ENCODE data around the gene DEFB129. TPM values are rescaled to one million over a fixed set of nuclear protein-coding genes. Genes with fewer than 3 reads are reported as not detected.

Gene DEFB129
- total RNA-seq, 1 experiment from 2014 or later = not detected

GRCh38 chr20:271528-271927 lies 44.5 kb downstream of the DEFB129 start:
- CTCF ChIA-PET = no interaction called here
- no peaks in the 10 kb centered on the region for H3K27me3 Mint-ChIP-seq (ENCODE audit: unreplicated experiment)
- TF ChIP-seq CTCF (IDR thresholded peaks at IDR 0.05; ENCODE audit: unreplicated experiment) = no peak
- H3K4me3 Mint-ChIP-seq (ENCODE audit: low read depth, unreplicated experiment) = no peak overlapping the region
- no peaks in the 10 kb centered on the region for H3K9me3 Mint-ChIP-seq (ENCODE audit: low read depth, unreplicated experiment)
- H3K27ac Mint-ChIP-seq (ENCODE audit: unreplicated experiment) = no peak overlapping the region
- no peaks in the 10 kb centered on the region for H3K36me3 Mint-ChIP-seq (ENCODE audit: insufficient read depth, unreplicated experiment)
- DNase-seq = no peak
- peaks cover 7% of the 10 kb centered on the region for H3K4me1 Mint-ChIP-seq (ENCODE audit: low read depth, unreplicated experiment)
- intact Hi-C loops (cut with micrococcal nuclease; ENCODE audit: unreplicated experiment) = no loop called here
- BruUV-seq (replicated peaks) = no TSS peak

- Mint-ChIP-seq H3K4me3 (ENCODE audit: low read depth, unreplicated experiment) (no peak overlapping the region), H3K27ac (ENCODE audit: unreplicated experiment) (no peak overlapping the region), H3K4me1 (ENCODE audit: low read depth, unreplicated experiment) (no peaks in the 10 kb centered on the region), H3K9me3 (ENCODE audit: low read depth, unreplicated experiment) (no peaks in the 10 kb centered on the region), H3K27me3 (ENCODE audit: unreplicated experiment) (no peaks in the 10 kb centered on the region), H3K36me3 (ENCODE audit: insufficient read depth, unreplicated experiment) (no peaks in the 10 kb centered on the region)
- DNase-seq = no peak
- CTCF ChIA-PET = no interaction called here
- no peak for TF ChIP-seq CTCF (IDR thresholded peaks at IDR 0.05; ENCODE audit: unreplicated experiment)
- BruUV-seq (replicated peaks) = no TSS peak
- intact Hi-C loops (cut with micrococcal nuclease; ENCODE audit: unreplicated experiment) = no loop called here
These were observed 45.7 kb downstream of the DEFB129 start for GRCh38 chr20:272718-273117.

GRCh38 chr20:273884-274283 lies 46.8 kb downstream of the DEFB129 start:
- Mint-ChIP-seq H3K4me1 (ENCODE audit: low read depth, unreplicated experiment) (no peaks in the 10 kb centered on the region), H3K9me3 (ENCODE audit: low read depth, unreplicated experiment) (no peaks in the 10 kb centered on the region), H3K4me3 (ENCODE audit: low read depth, unreplicated experiment) (no peak overlapping the region), H3K36me3 (ENCODE audit: insufficient read depth, unreplicated experiment) (no peaks in the 10 kb centered on the region), H3K27ac (ENCODE audit: unreplicated experiment) (no peak overlapping the region), H3K27me3 (ENCODE audit: unreplicated experiment) (no peaks in the 10 kb centered on the region)
- CTCF ChIA-PET = no interaction called here
- no TSS peak for BruUV-seq (replicated peaks)
- intact Hi-C loops (cut with micrococcal nuclease; ENCODE audit: unreplicated experiment) = no loop called here
- DNase-seq = no peak
- no peak for TF ChIP-seq CTCF (IDR thresholded peaks at IDR 0.05; ENCODE audit: unreplicated experiment)

GRCh38 chr20:275791-276190 lies 48.7 kb downstream of the DEFB129 start:
- intact Hi-C loops (cut with micrococcal nuclease; ENCODE audit: unreplicated experiment) = no loop called here
- Mint-ChIP-seq H3K4me3 (ENCODE audit: low read depth, unreplicated experiment) (no peak overlapping the region), H3K4me1 (ENCODE audit: low read depth, unreplicated experiment) (no peaks in the 10 kb centered on the region), H3K27ac (ENCODE audit: unreplicated experiment) (no peak overlapping the region), H3K9me3 (ENCODE audit: low read depth, unreplicated experiment) (no peaks in the 10 kb centered on the region), H3K36me3 (ENCODE audit: insufficient read depth, unreplicated experiment) (no peaks in the 10 kb centered on the region), H3K27me3 (ENCODE audit: unreplicated experiment) (no peaks in the 10 kb centered on the region)
- no peak for DNase-seq
- BruUV-seq (replicated peaks) = no TSS peak
- CTCF ChIA-PET = no interaction called here
- no peak for TF ChIP-seq CTCF (IDR thresholded peaks at IDR 0.05; ENCODE audit: unreplicated experiment)

Measured in Calu3 (cell line).